Measurements from ENCODE around the gene MCRIP1.
"Not testable (repeated sequence)": the region's sequence is repeated elsewhere in the genome, so short reads cannot be mapped to it uniquely, and the experiment has no call there.

The MCRIP1 gene

GRCh38 chr17:81840059-81840458 lies 7.0 kb upstream of the MCRIP1 start:
- H3K9me3 Mint-ChIP-seq, H3K27me3 Mint-ChIP-seq, CTCF ChIA-PET, DNase-seq, H3K4me3 Mint-ChIP-seq, H3K27ac Mint-ChIP-seq, H3K4me1 Mint-ChIP-seq: not testable (repeated sequence)
- peaks cover 15% of the 10 kb centered on the region for H3K36me3 Mint-ChIP-seq

- DNase-seq = no peak
- Mint-ChIP-seq H3K9me3 (no peaks in the 10 kb centered on the region), H3K27ac (no peak overlapping the region), H3K27me3 (no peaks in the 10 kb centered on the region), H3K36me3 (peaks cover 9% of the 10 kb centered on the region), H3K4me1 (no peaks in the 10 kb centered on the region), H3K4me3 (no peak overlapping the region)
- CTCF ChIA-PET = interaction anchor here (0.6 kb wide), 1 partner anchor 157 kb away, joined by 3 read pairs; no protein-coding TSS in a partner anchor
Measured at GRCh38 chr17:81839301-81839700, 6.2 kb upstream of the MCRIP1 start.

- CTCF ChIA-PET = interaction anchor here (0.6 kb wide), 1 partner anchor 157 kb away, joined by 3 read pairs; no protein-coding TSS in a partner anchor
- peaks cover 6% of the 10 kb centered on the region for H3K36me3 Mint-ChIP-seq
- peaks cover 4% of the 10 kb centered on the region for H3K4me1 Mint-ChIP-seq
- H3K9me3 Mint-ChIP-seq = no peaks in the 10 kb centered on the region
- no peak overlapping the region for H3K27ac Mint-ChIP-seq
- H3K27me3 Mint-ChIP-seq = no peaks in the 10 kb centered on the region
- DNase-seq = no peak
- H3K4me3 Mint-ChIP-seq = no peak overlapping the region
Measured at GRCh38 chr17:81838753-81839255, 5.7 kb upstream of the MCRIP1 start.

- DNase-seq = no peak
- CTCF ChIA-PET = no interaction called here
- H3K36me3 Mint-ChIP-seq = no peaks in the 10 kb centered on the region
- H3K4me3 Mint-ChIP-seq = no peak overlapping the region
- H3K9me3 Mint-ChIP-seq = no peaks in the 10 kb centered on the region
- peaks cover 7% of the 10 kb centered on the region for H3K4me1 Mint-ChIP-seq
- no peaks in the 10 kb centered on the region for H3K27me3 Mint-ChIP-seq
- no peak overlapping the region for H3K27ac Mint-ChIP-seq
Measured at GRCh38 chr17:81837641-81838040, 4.5 kb upstream of the MCRIP1 start.

- CTCF ChIA-PET = no interaction called here
- peak within 1 kb of the TSS; percentile 72 for H3K4me3 Mint-ChIP-seq
- H3K9me3 Mint-ChIP-seq = no peaks in the 10 kb centered on the region
- no peaks in the 10 kb centered on the region for H3K27me3 Mint-ChIP-seq
- peak within 1 kb of the TSS; percentile 84 for H3K27ac Mint-ChIP-seq
- no peaks in the 10 kb centered on the region for H3K36me3 Mint-ChIP-seq
- DNase-seq = no peak
- H3K4me1 Mint-ChIP-seq = peaks cover 24% of the 10 kb centered on the region
Measured at GRCh38 chr17:81834831-81835267, 1.8 kb upstream of the MCRIP1 start, which contains the start of gene PPP1R27. Gene PPP1R27, minus strand, starts transcription at chr17:81835050. Its CDS starts 97 bp downstream, at chr17:81834953.

GRCh38 chr17:81833921-81834830 lies 1.1 kb upstream of the MCRIP1 start:
- CTCF ChIA-PET = no interaction called here
- peak overlapping the region; percentile 84 for H3K27ac Mint-ChIP-seq
- H3K27me3 Mint-ChIP-seq = no peaks in the 10 kb centered on the region
- H3K4me3 Mint-ChIP-seq = peak overlapping the region; percentile 72
- no peaks in the 10 kb centered on the region for H3K36me3 Mint-ChIP-seq
- H3K9me3 Mint-ChIP-seq = no peaks in the 10 kb centered on the region
- H3K4me1 Mint-ChIP-seq = peaks cover 24% of the 10 kb centered on the region
- DNase-seq = no peak

- no peaks in the 10 kb centered on the region for H3K36me3 Mint-ChIP-seq
- H3K9me3 Mint-ChIP-seq = no peaks in the 10 kb centered on the region
- H3K4me1 Mint-ChIP-seq = peaks cover 27% of the 10 kb centered on the region
- no peak for DNase-seq
- no peaks in the 10 kb centered on the region for H3K27me3 Mint-ChIP-seq
- H3K27ac Mint-ChIP-seq = peak overlapping the region; percentile 94
- CTCF ChIA-PET = no interaction called here
- H3K4me3 Mint-ChIP-seq = peak overlapping the region; percentile 87
Measured at GRCh38 chr17:81832608-81833159, 407 bp downstream of the MCRIP1 start.

- Mint-ChIP-seq H3K27ac (peak overlapping the region; percentile 94), H3K27me3 (no peaks in the 10 kb centered on the region), H3K4me1 (peaks cover 27% of the 10 kb centered on the region), H3K4me3 (peak overlapping the region; percentile 87), H3K9me3 (no peaks in the 10 kb centered on the region), H3K36me3 (no peaks in the 10 kb centered on the region)
- CTCF ChIA-PET = no interaction called here
- peak; percentile 74 for DNase-seq
Measured at GRCh38 chr17:81831957-81832607, 1.0 kb downstream of the MCRIP1 start.

- H3K4me1 Mint-ChIP-seq = peaks cover 27% of the 10 kb centered on the region
- H3K9me3 Mint-ChIP-seq = no peaks in the 10 kb centered on the region
- DNase-seq = no peak
- peak overlapping the region; percentile 94 for H3K27ac Mint-ChIP-seq
- H3K36me3 Mint-ChIP-seq = no peaks in the 10 kb centered on the region
- peak overlapping the region; percentile 87 for H3K4me3 Mint-ChIP-seq
- CTCF ChIA-PET = no interaction called here
- H3K27me3 Mint-ChIP-seq = no peaks in the 10 kb centered on the region
Measured at GRCh38 chr17:81831563-81831956, 1.5 kb downstream of the MCRIP1 start.

GRCh38 chr17:81829858-81830257 lies 3.2 kb downstream of the MCRIP1 start:
- no peaks in the 10 kb centered on the region for H3K36me3 Mint-ChIP-seq
- no peaks in the 10 kb centered on the region for H3K9me3 Mint-ChIP-seq
- no peaks in the 10 kb centered on the region for H3K27me3 Mint-ChIP-seq
- DNase-seq = no peak
- peaks cover 29% of the 10 kb centered on the region for H3K4me1 Mint-ChIP-seq
- no peak overlapping the region for H3K27ac Mint-ChIP-seq
- CTCF ChIA-PET = no interaction called here
- H3K4me3 Mint-ChIP-seq = no peak overlapping the region

- CTCF ChIA-PET = no interaction called here
- Mint-ChIP-seq H3K9me3 (no peaks in the 10 kb centered on the region), H3K27ac (no peak overlapping the region), H3K4me3 (no peak overlapping the region), H3K27me3 (no peaks in the 10 kb centered on the region), H3K4me1 (peaks cover 25% of the 10 kb centered on the region), H3K36me3 (no peaks in the 10 kb centered on the region)
- no peak for DNase-seq
Measured at GRCh38 chr17:81828656-81829055, 4.4 kb downstream of the MCRIP1 start.

- Mint-ChIP-seq H3K36me3 (peaks cover 3% of the 10 kb centered on the region), H3K27me3 (no peaks in the 10 kb centered on the region), H3K4me1 (peaks cover 19% of the 10 kb centered on the region), H3K9me3 (no peaks in the 10 kb centered on the region), H3K27ac (no peak overlapping the region), H3K4me3 (no peak overlapping the region)
- CTCF ChIA-PET = no interaction called here
- no peak for DNase-seq
Measured at GRCh38 chr17:81825841-81826466, 7.1 kb downstream of the MCRIP1 start.

GRCh38 chr17:81824595-81824994 lies 8.5 kb downstream of the MCRIP1 start:
- Mint-ChIP-seq H3K9me3 (no peaks in the 10 kb centered on the region), H3K4me3 (no peak overlapping the region), H3K27me3 (no peaks in the 10 kb centered on the region), H3K4me1 (peaks cover 17% of the 10 kb centered on the region), H3K27ac (no peak overlapping the region), H3K36me3 (peaks cover 3% of the 10 kb centered on the region)
- no peak for DNase-seq
- CTCF ChIA-PET = no interaction called here
